ENCODE data around the gene UNC13A.

- TF ChIP-seq CTCF (IDR thresholded peaks at IDR 0.05) = no peak
- TF ChIP-seq POLR2A (IDR thresholded peaks at IDR 0.05) = no peak
These were observed 33.0 kb upstream of the UNC13A start for GRCh38 chr19:17721111-17721628.

Measured in heart left ventricle (tissue), 13 donors.